Measurements from ENCODE around the gene MAP3K15. TPM values are rescaled to one million over a fixed set of nuclear protein-coding genes. Genes with fewer than 3 reads are reported as not detected.

MAP3K15 gene
- total RNA-seq, 2 experiments from 2014 or later, result 0.31 to 0.69 TPM

GRCh38 chrX:19332983-19333382 is 182.3 kb downstream of the MAP3K15 start:
- Mint-ChIP-seq H3K27me3 (no peaks in the 10 kb centered on the region), H3K9me3 (peaks cover 7% of the 10 kb centered on the region), H3K27ac (no peak overlapping the region), H3K36me3 (peaks cover 1% of the 10 kb centered on the region), H3K4me3 (no peak overlapping the region), H3K4me1 (ENCODE audit: low read depth) (peaks cover 1% of the 10 kb centered on the region)
- DNase-seq, result no peak
- intact Hi-C loops (cut with micrococcal nuclease), result no loop called here
- ChIA-PET CTCF (interaction anchor here (0.7 to 2.3 kb wide), 9 partner anchors 11 to 928 kb away, joined by 3 to 12 read pairs (median 3); no protein-coding TSS in a partner anchor), POLR2A (no interaction called here)

GRCh38 chrX:19331831-19332230 is 183.5 kb downstream of the MAP3K15 start:
- DNase-seq, result no peak
- H3K4me1 Mint-ChIP-seq (ENCODE audit: low read depth), result peaks cover 1% of the 10 kb centered on the region
- peaks cover 1% of the 10 kb centered on the region for H3K36me3 Mint-ChIP-seq
- intact Hi-C loops (cut with micrococcal nuclease), result no loop called here
- no peaks in the 10 kb centered on the region for H3K27me3 Mint-ChIP-seq
- ChIA-PET POLR2A (no interaction called here), CTCF (no interaction called here)
- no peak overlapping the region for H3K4me3 Mint-ChIP-seq
- H3K27ac Mint-ChIP-seq, result no peak overlapping the region
- peaks cover 7% of the 10 kb centered on the region for H3K9me3 Mint-ChIP-seq

GRCh38 chrX:19326567-19326966 is 188.7 kb downstream of the MAP3K15 start:
- POLR2A ChIA-PET, result no interaction called here
- no peak for DNase-seq
- no peak overlapping the region for H3K27ac Mint-ChIP-seq
- intact Hi-C loops (cut with micrococcal nuclease), result no loop called here
- no peaks in the 10 kb centered on the region for H3K9me3 Mint-ChIP-seq
- H3K4me1 Mint-ChIP-seq (ENCODE audit: low read depth), result no peaks in the 10 kb centered on the region
- H3K36me3 Mint-ChIP-seq, result no peaks in the 10 kb centered on the region
- H3K4me3 Mint-ChIP-seq, result no peak overlapping the region
- CTCF ChIA-PET, result no interaction called here
- H3K27me3 Mint-ChIP-seq, result peaks cover 1% of the 10 kb centered on the region

Other genes with a start within 250 kb of the MAP3K15 start
- 100 to 1,000 TPM; 245 TPM for gene PDHA1, start 171.6 kb downstream of the MAP3K15 start, total RNA-seq